GM12875 (cell line): ENCODE measurements around the gene LRRK2.

Source experiments
- H3K4me3 ChIP-seq: one replicate; pipeline ENCODE4 v1.5.1; 2011; ENCODE audit warnings: low read depth, low read length, control low read depth
- TF ChIP-seq, protein P1 (sequence below): IDR thresholded peaks from 2 replicates; pipeline ENCODE4 v1.5.1; 2011; ENCODE audit warnings: low read depth, mild to moderate bottlenecking, control low read depth, inconsistent platforms, low read length, moderate library complexity, borderline replicate concordance; ENCODE audit not compliant: insufficient read depth

LRRK2 gene

DNA sequence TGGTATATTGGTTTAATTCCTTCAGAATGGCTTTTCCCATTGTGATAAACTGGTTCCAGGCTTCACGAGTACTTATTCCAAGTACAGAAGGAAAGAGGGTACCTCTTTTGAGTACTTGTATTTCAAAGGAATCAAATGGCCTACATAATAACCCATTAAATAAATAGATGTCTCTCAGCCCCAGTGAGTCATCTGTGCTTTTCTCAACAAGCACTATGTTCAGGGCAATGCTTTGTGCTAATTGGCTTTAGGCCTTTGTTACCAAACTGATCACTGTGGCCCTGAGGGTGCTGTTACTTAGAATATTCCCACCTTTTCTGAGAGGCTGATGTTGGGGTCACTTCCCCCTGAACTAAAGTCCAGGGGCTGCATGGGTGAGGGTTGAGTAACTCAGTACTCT is 107.1 kb downstream of the LRRK2 start:
- no peak overlapping the region for H3K4me3 ChIP-seq
- TF ChIP-seq, protein P1, sequence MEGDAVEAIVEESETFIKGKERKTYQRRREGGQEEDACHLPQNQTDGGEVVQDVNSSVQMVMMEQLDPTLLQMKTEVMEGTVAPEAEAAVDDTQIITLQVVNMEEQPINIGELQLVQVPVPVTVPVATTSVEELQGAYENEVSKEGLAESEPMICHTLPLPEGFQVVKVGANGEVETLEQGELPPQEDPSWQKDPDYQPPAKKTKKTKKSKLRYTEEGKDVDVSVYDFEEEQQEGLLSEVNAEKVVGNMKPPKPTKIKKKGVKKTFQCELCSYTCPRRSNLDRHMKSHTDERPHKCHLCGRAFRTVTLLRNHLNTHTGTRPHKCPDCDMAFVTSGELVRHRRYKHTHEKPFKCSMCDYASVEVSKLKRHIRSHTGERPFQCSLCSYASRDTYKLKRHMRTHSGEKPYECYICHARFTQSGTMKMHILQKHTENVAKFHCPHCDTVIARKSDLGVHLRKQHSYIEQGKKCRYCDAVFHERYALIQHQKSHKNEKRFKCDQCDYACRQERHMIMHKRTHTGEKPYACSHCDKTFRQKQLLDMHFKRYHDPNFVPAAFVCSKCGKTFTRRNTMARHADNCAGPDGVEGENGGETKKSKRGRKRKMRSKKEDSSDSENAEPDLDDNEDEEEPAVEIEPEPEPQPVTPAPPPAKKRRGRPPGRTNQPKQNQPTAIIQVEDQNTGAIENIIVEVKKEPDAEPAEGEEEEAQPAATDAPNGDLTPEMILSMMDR: no peak

DNA sequence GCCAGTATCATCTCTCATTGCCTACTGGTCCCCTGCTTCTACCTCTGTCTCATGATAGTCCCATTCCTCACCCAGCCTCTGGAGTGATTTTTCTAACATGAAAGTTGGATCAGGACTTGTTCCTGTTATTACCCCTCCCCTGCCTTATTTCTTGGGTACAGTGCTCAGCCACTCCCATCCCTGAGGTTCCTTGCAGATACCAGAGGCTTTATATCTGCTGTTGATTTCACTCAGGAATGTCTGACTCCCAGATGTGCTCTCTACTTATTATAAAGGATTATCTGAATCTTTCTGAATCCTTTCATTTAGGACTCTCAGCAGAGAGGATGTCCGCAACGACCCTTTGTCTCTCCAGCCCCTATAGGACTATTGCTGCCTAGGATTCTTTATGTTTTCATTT is 111.2 kb downstream of the LRRK2 start:
- no peak overlapping the region for H3K4me3 ChIP-seq
- TF ChIP-seq, protein P1: no peak

DNA sequence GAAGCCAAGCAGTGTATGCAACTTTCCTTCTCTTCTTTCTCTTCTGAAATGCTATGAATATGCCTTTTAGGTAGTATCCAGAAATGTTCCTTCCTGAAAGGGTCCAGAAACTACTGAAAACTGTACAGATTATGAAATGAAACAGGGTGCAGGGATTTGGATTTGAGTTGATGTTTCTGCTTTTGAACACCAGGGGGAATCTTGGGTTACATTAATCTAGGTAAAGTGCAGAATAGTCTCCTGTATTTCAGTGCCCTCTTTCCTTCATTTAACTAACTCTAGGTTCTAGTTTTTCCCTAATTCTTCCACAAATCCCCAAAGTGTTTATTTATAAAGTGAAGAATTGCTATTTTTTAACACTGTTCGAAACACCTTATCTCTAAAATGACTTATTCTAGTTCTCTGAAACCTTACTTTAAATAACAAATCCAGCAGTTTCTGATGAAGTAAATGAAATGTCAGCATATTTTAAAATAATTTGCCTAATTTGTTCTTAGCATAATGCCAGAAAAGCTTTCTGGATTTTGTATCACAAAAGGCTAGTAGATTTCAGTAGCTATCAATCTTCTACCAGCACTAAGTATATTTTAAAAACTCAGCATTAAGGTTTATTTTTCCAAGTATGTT is 111.9 kb downstream of the LRRK2 start:
- no peak overlapping the region for H3K4me3 ChIP-seq
- TF ChIP-seq, protein P1: peak; percentile 32; the same call in 1 of the 2 replicates

DNA sequence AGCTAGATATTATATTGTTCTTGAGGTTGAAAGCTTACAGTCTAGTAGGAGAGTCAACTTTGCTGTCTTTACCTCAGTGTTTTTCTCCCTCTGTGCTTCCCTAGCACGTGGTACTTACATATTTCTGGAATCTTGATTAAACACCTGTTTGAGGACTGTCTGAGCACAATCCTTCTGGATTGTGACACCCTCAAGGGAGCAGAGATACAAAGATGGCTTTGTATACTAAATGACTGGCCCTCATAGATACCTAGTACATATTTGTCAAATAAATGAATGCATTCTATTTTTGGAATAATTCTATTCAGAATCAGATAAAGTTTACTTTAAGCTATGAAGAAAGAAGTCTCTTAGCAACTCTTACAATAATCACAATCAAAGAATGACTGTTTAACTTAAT is 113.3 kb downstream of the LRRK2 start:
- TF ChIP-seq, protein P1: no peak
- H3K4me3 ChIP-seq: no peak overlapping the region

DNA sequence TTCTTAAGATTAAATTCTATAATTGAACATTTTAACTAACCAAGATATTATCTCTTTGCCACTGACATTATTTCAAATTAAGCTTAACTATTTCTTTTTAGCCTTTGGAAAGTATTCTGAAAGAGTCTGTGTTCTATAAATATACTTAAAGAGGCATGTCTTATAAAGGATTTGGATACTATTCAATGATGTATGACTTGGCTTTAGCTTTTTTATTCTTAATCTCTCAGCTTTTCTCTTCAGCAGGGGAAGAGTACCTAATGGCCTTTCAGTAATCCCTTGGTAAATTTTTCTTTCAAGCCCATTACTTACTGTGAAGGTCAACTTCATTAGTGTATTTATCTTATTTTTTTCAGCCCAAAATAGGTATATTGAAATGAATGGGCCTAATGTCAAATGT is 113.8 kb downstream of the LRRK2 start:
- TF ChIP-seq, protein P1: no peak
- H3K4me3 ChIP-seq: no peak overlapping the region

DNA sequence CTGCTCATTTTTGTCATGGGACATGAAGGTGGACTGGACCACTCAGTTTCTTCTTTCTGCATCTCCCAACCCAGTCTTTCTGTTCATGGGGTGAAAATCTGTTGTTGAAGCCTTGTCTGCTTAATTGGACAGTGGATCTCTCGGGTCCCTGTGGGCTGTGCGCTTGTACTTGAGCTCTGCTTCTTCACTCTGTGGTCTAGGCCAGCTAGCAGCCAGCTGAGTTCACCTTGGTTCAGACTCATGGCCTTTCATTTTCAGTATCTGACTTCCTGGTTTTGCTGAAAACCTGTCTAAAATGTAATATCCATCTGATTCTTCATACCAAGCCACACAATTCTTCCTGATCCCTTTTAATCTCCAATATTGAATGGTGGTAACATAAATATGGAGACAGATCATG is 117.2 kb downstream of the LRRK2 start:
- no peak overlapping the region for H3K4me3 ChIP-seq
- TF ChIP-seq, protein P1: no peak

DNA sequence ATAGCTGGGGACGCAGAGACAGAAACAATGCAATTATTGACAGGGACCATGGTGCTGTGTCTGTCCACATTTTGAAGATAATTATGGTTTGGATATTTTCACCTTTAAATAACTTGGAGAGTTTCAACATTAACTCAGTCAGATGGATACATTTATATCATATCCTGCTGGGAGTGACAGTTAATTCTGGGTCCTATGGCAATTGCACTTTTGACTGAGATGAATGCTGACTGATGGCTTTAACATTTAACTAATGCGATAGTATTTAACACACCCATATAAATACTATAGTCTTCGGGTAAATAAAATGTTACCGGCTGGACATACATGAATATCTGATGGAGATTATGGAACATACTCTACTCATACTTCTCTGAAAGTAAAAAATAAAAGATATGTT is 118.3 kb downstream of the LRRK2 start:
- H3K4me3 ChIP-seq: no peak overlapping the region
- TF ChIP-seq, protein P1: no peak
